Right atrium auricular region (tissue), 2 donors: ENCODE measurements around the gene EXOC4. TPM values are rescaled to one million over a fixed set of nuclear protein-coding genes. Genes with fewer than 3 reads are reported as not detected.

Experiments
- DNase-seq: peaks from one replicate; pipeline ENCODE4 v3.0.0-alpha.2; 2019; ENCODE audit warnings: low spot score
- H3K27ac ChIP-seq, 2 donors: fragments of 200-600 bp; sonication (generic); 1 replicate in 1 of 2; 2 replicates in 1 of 2; pipeline ENCODE4 v1.5.1; 2016 to 2019
- H3K27me3 ChIP-seq, 2 donors: fragments of 200-600 bp; sonication (generic); one replicate each; pipeline versions ENCODE4 v1.5.1 to v1.6.0; 2017 to 2019
- H3K36me3 ChIP-seq: fragments of 200-600 bp; sonication (generic); one replicate; pipeline ENCODE4 v1.5.1; 2016
- H3K4me1 ChIP-seq, 2 donors: fragments of 200-600 bp; sonication (generic); one replicate each; pipeline versions ENCODE4 v1.5.1 to v1.6.0; 2017 to 2019
- H3K4me3 ChIP-seq, 2 donors: fragments of 200-600 bp; sonication (generic); 1 replicate in 1 of 2; 2 replicates in 1 of 2; pipeline ENCODE4 v1.5.1; 2017 to 2019; ENCODE audit warnings: mild to moderate bottlenecking in 1 of 2, moderate library complexity in 1 of 2
- H3K9me3 ChIP-seq, 2 donors: fragments of 200-600 bp; sonication (generic); one replicate each; pipeline ENCODE4 v1.5.1; 2019
- total RNA-seq, 2 donors: library from RNA; depleted of rRNA; stranded (reverse); fragments of >200 nt; gene quantifications; one replicate each; pipeline ENCODE4 v1.1.0, GENCODE V29; 2016
- TF ChIP-seq, protein P1 (sequence below), 2 donors: fragments of 200-600 bp; sonication (generic); IDR thresholded peaks; one replicate each; pipeline ENCODE4 v1.5.1; 2019; ENCODE audit warnings: antibody characterized with exemption in 2 of 2

The EXOC4 gene
- total RNA-seq, 2 donors from 2014 or later = 24.7 to 30.6 TPM

GRCh38 chr7:133367561-133367960 lies 114.7 kb downstream of the EXOC4 start:
- H3K27ac ChIP-seq = no peak overlapping the region

GRCh38 chr7:133369130-133369529 lies 116.3 kb downstream of the EXOC4 start:
- H3K36me3 ChIP-seq = no peaks in the 10 kb centered on the region
- TF ChIP-seq, protein P1, sequence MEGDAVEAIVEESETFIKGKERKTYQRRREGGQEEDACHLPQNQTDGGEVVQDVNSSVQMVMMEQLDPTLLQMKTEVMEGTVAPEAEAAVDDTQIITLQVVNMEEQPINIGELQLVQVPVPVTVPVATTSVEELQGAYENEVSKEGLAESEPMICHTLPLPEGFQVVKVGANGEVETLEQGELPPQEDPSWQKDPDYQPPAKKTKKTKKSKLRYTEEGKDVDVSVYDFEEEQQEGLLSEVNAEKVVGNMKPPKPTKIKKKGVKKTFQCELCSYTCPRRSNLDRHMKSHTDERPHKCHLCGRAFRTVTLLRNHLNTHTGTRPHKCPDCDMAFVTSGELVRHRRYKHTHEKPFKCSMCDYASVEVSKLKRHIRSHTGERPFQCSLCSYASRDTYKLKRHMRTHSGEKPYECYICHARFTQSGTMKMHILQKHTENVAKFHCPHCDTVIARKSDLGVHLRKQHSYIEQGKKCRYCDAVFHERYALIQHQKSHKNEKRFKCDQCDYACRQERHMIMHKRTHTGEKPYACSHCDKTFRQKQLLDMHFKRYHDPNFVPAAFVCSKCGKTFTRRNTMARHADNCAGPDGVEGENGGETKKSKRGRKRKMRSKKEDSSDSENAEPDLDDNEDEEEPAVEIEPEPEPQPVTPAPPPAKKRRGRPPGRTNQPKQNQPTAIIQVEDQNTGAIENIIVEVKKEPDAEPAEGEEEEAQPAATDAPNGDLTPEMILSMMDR (IDR thresholded peaks at IDR 0.05) = no peak
- no peak overlapping the region for H3K27ac ChIP-seq

More at GRCh38 chr7:133367561-133367960, 114.7 kb downstream of the EXOC4 start:
- Histone ChIP-seq H3K4me1 (peaks cover 0 to 37% of the 10 kb centered on the region in 2 donors), H3K27me3 (no peaks in the 10 kb centered on the region), H3K4me3 (no peak overlapping the region), H3K9me3 (no peaks in the 10 kb centered on the region), H3K36me3 (no peaks in the 10 kb centered on the region)
- no peak for DNase-seq
- TF ChIP-seq, protein P1 (IDR thresholded peaks at IDR 0.05) = no peak

GRCh38 chr7:133371616-133372015 lies 118.7 kb downstream of the EXOC4 start:
- DNase-seq = no peak
- no peaks in the 10 kb centered on the region for H3K27me3 ChIP-seq
- peaks cover 0 to 15% of the 10 kb centered on the region in 2 donors for H3K4me1 ChIP-seq
- no peaks in the 10 kb centered on the region for H3K9me3 ChIP-seq
- no peak overlapping the region for H3K4me3 ChIP-seq
- TF ChIP-seq, protein P1 (IDR thresholded peaks at IDR 0.05) = no peak
- no peak overlapping the region for H3K27ac ChIP-seq
- peaks cover 4% of the 10 kb centered on the region for H3K36me3 ChIP-seq

More at GRCh38 chr7:133369130-133369529, 116.3 kb downstream of the EXOC4 start:
- peaks cover 0 to 37% of the 10 kb centered on the region in 2 donors for H3K4me1 ChIP-seq
- H3K27me3 ChIP-seq = no peaks in the 10 kb centered on the region
- no peaks in the 10 kb centered on the region for H3K9me3 ChIP-seq
- H3K4me3 ChIP-seq = no peak overlapping the region
- DNase-seq = no peak

DNA sequence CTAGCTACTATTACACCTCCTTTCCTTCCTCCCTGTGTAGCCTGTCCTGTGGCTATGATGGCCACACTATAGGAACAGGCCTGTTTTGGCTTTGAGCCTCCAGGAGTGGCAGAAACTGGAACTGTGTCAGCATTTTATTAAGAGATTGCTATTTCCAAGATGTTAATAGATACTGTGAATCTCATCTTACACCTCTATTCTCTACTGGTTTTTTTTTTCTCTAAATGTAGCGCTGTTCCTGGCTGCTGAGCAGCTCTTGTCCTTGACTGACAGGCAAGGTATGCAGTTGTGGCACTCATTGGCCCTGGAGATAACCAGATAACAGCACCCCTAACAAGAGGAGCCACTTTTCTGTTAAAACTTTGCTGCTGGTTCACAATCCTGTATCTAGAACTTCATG lies 119.5 kb downstream of the EXOC4 start:
- no peaks in the 10 kb centered on the region for H3K27me3 ChIP-seq
- no peak overlapping the region for H3K4me3 ChIP-seq
- H3K36me3 ChIP-seq = peaks cover 4% of the 10 kb centered on the region
- peaks cover 0 to 10% of the 10 kb centered on the region in 2 donors for H3K4me1 ChIP-seq
- TF ChIP-seq, protein P1 (IDR thresholded peaks at IDR 0.05) = no peak
- no peak overlapping the region for H3K27ac ChIP-seq
- H3K9me3 ChIP-seq = no peaks in the 10 kb centered on the region
- no peak for DNase-seq

DNA sequence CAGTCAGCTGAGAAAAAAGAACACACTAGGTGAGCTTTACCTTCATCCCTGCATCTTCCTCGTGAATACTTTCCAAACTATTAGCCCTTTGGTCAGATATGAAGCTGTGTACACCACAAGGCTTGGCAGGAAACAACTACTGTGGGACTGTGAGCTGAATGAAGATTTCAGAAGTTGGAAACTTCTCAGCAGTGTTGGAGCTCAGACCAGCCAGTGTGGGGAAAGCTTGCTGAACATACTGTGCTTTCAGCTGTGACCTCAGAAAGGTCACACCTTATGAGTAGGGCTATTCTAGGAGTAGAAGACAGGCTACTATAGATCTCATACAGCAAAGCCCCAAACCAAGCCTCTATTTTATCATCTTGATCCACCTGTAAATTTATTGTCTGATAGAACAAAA lies 123.6 kb downstream of the EXOC4 start:
- TF ChIP-seq, protein P1 (IDR thresholded peaks at IDR 0.05) = no peak
- H3K4me3 ChIP-seq = no peak overlapping the region
- no peaks in the 10 kb centered on the region for H3K27me3 ChIP-seq
- H3K27ac ChIP-seq = no peak overlapping the region
- peaks cover 4% of the 10 kb centered on the region for H3K36me3 ChIP-seq
- DNase-seq = no peak
- peaks cover 0 to 7% of the 10 kb centered on the region in 2 donors for H3K4me1 ChIP-seq
- peaks cover 0 to 4% of the 10 kb centered on the region in 2 donors for H3K9me3 ChIP-seq

GRCh38 chr7:133381965-133382364 lies 129.1 kb downstream of the EXOC4 start:
- no peak for DNase-seq
- peaks cover 0 to 9% of the 10 kb centered on the region in 2 donors for H3K4me1 ChIP-seq
- no peaks in the 10 kb centered on the region for H3K36me3 ChIP-seq
- peaks cover 0 to 4% of the 10 kb centered on the region in 2 donors for H3K9me3 ChIP-seq
- no peak overlapping the region for H3K4me3 ChIP-seq
- H3K27me3 ChIP-seq = no peaks in the 10 kb centered on the region
- no peak overlapping the region for H3K27ac ChIP-seq
- TF ChIP-seq, protein P1 (IDR thresholded peaks at IDR 0.05) = no peak
